ENCODE data around the gene ACTG1. TPM values are rescaled to one million over a fixed set of nuclear protein-coding genes. Genes with fewer than 3 reads are reported as not detected.

The ACTG1 gene
- total RNA-seq, 1 donor from 2014 or later = 6,103 TPM

- DNase-seq (ENCODE audit: low read depth in 2 of 2) = no peak
Measured at GRCh38 chr17:81482673-81483072, 29.9 kb downstream of the ACTG1 start.

GRCh38 chr17:81481815-81482505, 30.6 kb downstream of the ACTG1 start:
- no peak for DNase-seq (ENCODE audit: low read depth in 2 of 2)

- DNase-seq (ENCODE audit: low read depth in 2 of 2) = peak in 1 of 2 donors; percentile 85
Measured at GRCh38 chr17:81481073-81481799, 31.4 kb downstream of the ACTG1 start.

GRCh38 chr17:81480140-81481072, 32.2 kb downstream of the ACTG1 start:
- DNase-seq (ENCODE audit: low read depth in 2 of 2) = no peak

- DNase-seq (ENCODE audit: low read depth in 2 of 2) = no peak
Measured at GRCh38 chr17:81479175-81480071, 33.2 kb downstream of the ACTG1 start.

- DNase-seq (ENCODE audit: low read depth in 2 of 2) = no peak
Measured at GRCh38 chr17:81478119-81478518, 34.5 kb downstream of the ACTG1 start.

- no peak for DNase-seq (ENCODE audit: low read depth in 2 of 2)
Measured at GRCh38 chr17:81477173-81477572, 35.4 kb downstream of the ACTG1 start.

- DNase-seq (ENCODE audit: low read depth in 2 of 2) = no peak
Measured at GRCh38 chr17:81476635-81477034, 36.0 kb downstream of the ACTG1 start.

- no peak for DNase-seq (ENCODE audit: low read depth in 2 of 2)
Measured at GRCh38 chr17:81476097-81476496, 36.5 kb downstream of the ACTG1 start.

- no peak for DNase-seq (ENCODE audit: low read depth in 2 of 2)
Measured at GRCh38 chr17:81474958-81475357, 37.6 kb downstream of the ACTG1 start.

GRCh38 chr17:81473019-81473418, 39.6 kb downstream of the ACTG1 start:
- DNase-seq (ENCODE audit: low read depth in 2 of 2) = no peak

GRCh38 chr17:81471818-81472456, 40.7 kb downstream of the ACTG1 start:
- DNase-seq (ENCODE audit: low read depth in 2 of 2) = no peak

- no peak for DNase-seq (ENCODE audit: low read depth in 2 of 2)
Measured at GRCh38 chr17:81470944-81471817, 41.4 kb downstream of the ACTG1 start.

- no peak for DNase-seq (ENCODE audit: low read depth in 2 of 2)
Measured at GRCh38 chr17:81470270-81470943, 42.2 kb downstream of the ACTG1 start.

- DNase-seq (ENCODE audit: low read depth in 2 of 2) = no peak
Measured at GRCh38 chr17:81469266-81469665, 43.3 kb downstream of the ACTG1 start.

- DNase-seq (ENCODE audit: low read depth in 2 of 2) = no peak
Measured at GRCh38 chr17:81468770-81469121, 43.9 kb downstream of the ACTG1 start.

- no peak for DNase-seq (ENCODE audit: low read depth in 2 of 2)
Measured at GRCh38 chr17:81468111-81468769, 44.4 kb downstream of the ACTG1 start.
